HG02870 (cell line): ENCODE results near the gene CCDC87.

Experiments used
- ATAC-seq: cut with Tn5 transposase; IDR thresholded peaks from one replicate; pipeline ENCODE4 v1.9.1; 2021; ENCODE audit warnings: mild to moderate bottlenecking, moderate library complexity; ENCODE audit not compliant: unreplicated experiment

Gene CCDC87

DNA sequence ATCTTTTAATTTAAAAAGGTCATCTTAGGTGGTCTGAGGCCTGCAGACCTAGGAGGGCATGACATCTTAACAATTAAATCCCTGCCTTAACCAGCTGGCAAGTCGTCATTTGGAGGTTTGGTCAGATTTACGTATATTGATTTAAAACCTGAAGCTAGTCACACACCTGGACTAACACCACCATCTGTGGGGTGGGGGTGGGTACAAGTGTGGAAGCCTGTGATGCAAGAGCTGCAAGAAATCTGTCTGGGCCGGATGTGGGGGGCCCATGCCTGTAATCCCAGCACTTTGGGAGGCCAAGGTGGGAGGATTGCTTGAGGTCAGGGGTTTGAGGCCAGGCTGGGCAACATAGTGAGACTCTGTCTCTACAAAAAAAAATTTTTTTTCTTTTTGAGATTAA, 11.6 kb downstream of the CCDC87 start:
- no peak for ATAC-seq

DNA sequence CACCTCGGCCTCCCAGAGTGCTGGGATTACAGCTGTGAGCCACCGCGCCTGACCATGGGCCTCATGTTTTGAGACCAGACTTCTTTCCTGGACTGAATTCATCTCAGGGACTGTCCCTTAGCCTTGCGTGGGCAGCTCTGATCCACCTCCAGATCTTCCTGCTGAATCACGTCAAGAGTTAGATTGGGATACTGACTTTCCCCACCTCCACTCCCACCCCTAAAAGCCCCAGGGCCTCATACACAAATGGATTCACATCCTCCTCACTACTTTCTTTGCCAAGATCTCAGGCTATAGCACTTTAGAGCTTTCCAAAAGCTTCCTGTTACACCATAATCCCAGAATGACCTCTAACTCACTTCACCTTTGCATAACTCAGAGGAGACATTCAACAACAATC, 12.1 kb downstream of the CCDC87 start:
- no peak for ATAC-seq

DNA sequence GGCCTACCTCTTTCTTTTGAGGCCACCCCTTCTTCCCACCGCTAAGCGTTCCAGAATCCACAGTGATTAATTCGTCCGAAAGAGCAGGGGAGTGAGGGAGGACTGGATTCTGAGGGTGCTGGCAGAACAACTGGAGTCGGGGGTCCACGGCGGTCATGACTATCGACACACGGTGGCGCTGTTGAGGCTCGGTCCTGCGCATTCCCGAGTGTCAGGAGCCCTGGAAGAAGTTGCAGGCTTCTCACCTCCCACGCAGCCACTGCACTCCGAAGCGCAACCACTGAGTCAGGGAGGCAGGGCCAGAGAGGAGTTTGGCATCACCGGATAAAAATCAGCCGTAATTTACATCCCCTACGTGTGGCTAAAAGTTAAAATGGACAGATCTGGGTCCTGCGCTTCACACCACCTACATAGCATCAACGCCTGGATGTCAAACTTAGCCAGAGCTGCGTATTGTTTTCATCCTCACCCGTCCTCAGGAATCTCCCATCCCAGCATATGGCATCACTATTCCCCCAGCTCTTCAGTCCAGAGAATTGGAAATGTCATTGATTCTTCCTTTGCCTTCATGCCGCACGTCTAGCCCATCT, 13.8 kb downstream of the CCDC87 start:
- ATAC-seq: no peak

DNA sequence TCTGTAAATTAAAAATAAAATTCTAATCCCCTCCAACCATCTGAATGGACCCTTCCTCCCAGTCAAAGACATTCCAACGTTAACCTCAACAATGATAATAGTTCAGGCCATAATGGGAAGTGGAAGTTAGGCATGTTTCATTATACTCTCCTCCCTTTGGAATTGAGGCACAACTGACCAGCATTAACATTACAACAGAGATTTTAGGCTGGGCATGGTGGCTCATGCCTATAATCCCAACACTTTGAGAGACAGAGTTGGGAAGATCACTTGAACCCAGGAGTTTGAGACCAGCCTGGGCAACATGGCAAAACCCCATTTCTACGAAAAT, 22.0 kb downstream of the CCDC87 start:
- no peak for ATAC-seq

DNA sequence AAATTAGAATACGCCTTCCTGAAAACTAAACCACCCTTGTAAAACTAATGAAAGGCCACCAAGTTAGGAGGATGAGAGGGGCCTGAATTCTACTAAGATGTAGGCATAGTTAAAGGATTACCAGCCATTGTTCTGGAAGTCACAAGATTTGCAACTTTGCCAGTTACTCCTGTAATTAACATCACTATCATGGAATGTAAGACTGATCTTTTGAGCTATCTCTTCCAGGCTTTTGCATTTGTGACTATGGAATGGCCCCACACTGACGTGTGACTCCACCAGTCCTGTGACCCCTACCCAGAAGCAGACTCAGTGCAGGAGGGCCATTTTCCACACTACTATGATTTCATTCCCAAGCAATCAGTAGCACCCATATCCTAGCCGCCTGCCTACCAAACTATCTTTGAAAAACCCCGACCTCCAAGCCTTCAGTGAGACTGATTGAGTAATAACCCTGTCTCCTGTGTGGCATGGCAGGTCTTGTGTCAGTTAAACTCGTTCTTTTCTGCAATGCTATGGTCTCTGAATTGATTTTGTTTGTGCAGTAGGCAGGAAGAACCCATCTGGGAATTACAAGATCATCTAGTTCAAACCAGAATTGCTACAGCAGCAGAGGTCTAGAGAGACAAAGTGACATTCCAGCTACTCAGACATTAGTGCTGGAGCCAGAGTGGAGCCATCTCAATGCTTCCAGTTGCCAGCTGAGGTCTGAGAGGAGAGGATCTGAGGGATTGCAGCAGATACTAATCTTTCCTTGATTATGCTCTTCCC, 22.6 kb downstream of the CCDC87 start:
- no peak for ATAC-seq

DNA sequence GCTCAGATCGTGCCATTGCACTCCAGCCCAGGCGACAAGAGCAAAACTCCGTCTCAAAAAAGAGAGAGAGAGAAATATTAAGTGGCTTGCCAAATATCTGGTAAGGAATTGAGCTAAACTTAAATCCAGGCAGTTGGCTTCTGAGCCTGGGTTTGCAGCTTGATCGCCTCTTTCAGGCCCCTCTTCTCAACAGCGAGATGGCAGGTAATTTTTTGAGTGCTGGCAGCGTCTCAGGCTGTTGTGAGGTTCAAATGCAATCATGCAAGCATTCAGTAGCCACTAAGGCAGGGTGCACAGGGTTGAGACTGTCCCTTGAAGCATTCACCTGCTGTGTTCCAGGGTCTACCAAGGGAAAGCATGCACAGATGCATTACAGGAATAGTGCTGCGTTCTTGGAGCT, 23.8 kb downstream of the CCDC87 start:
- no peak for ATAC-seq

DNA sequence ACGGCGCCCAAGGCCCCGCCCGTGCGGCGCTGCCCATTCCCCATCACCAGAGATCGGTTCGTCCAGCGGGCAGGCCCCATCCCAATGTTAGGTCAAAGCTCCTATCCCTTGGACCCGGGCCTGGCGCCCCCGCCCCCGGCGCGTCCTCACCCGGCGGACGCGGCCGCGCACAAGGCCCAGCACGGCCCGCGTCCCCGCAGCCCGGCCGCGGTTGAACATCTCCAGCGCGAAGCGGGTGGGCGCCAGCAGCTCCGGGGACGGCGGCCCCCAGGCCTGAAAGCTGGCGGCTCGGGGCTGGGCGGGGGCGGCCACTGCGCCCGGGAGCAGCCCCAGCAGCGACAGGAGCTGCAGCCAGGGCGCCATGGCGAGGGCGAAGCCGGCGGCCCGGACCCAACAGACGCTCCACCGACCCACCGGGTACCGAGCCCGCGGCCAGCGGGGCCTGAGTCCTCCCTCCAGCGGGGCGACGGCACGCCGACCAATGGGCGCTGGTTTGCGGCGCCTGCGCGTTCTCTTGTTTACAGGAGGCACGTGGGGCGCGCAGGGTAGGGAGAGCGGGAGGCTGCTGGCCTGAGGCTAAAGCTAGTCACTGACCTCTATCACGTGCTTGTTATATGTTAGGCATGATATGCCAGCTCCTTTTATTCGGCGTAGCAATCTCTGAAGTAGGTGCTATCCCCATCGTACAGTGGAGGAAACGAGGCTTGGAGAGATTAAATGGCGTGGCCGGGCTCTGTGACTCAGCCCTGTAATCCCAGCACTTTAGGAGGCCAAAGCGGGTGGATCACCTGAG, 24.5 kb downstream of the CCDC87 start, which contains the start of gene CTSF:
Gene CTSF, minus strand, starts transcription at position 483 of the 793 bp plus-strand sequence. Its CDS starts 120 bp downstream, at position 363.
- no peak for ATAC-seq

DNA sequence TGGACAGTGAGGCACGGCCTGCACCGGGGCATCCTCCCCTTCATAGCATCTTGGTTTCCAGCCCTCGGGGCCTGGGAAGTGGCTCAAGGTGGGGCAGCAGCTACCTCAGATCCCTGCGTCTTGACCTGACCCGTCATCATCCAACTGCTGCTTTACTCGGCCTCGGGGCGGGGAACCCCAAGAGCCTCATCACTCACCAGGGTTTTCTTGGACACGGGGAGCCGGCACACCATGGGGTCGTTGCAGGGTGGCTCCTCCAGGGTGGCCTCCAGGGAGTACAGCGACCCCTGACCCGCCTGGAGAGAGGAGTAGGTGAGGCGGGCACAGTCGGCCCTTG, 25.1 kb downstream of the CCDC87 start:
- ATAC-seq: no peak

DNA sequence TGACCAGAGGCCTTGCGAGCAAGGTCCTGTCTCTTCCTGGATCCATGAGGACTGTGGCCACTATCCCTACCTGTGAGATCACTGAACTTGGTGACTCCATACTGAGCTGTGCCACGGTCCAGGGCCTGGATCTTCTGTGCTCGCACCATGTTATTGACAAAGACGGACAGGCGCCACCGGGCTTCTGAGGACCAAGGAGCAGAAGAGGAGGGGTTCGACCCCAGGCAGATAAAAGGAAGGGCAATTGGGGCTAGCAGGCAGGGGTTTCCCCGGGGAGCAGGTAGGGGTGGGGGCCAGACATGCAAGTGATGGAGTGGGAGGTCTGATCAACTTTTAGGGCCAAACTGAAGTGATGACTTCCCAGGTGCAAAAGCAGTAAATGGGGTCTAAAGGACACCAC, 26.6 kb downstream of the CCDC87 start:
- no peak for ATAC-seq

DNA sequence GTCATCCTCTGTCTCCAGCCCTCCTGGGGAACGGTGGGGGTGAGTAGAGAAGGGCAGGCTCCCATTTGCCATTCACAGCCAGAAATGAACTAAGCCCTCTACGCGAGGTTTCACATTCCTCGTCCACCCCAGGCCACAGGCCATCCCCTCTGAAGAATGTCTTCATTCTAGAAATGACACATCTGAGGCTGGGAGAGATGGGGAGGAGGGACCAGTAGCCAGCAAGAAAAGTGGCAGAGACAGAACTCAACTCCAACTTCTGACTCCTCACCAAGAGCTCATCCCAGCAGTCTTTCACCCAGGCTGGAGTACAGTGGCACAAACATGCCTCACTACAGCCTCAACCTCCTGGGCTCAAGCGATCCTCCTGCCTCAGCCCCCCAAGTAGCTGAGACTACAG, 27.9 kb downstream of the CCDC87 start:
- no peak for ATAC-seq

DNA sequence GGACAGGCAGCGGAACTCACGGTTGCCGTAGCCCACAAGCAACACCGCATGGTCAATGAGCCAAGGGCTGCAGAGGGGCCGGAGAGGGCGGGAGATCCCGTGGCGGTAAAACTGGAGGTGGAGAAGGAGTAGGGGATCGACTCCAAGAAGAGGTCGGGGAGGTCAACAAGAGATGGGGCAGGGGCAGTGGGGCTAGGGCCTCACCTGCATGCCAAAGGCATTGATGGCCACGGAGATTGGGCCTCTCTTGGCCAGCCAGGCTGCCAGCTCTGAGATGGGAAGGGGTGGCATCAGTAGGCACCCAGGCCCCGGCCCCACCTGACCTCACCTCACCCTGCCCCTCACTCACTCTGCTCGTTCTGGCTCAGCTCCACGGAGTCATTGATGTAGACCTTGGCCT, 28.3 kb downstream of the CCDC87 start:
- ATAC-seq: no peak

DNA sequence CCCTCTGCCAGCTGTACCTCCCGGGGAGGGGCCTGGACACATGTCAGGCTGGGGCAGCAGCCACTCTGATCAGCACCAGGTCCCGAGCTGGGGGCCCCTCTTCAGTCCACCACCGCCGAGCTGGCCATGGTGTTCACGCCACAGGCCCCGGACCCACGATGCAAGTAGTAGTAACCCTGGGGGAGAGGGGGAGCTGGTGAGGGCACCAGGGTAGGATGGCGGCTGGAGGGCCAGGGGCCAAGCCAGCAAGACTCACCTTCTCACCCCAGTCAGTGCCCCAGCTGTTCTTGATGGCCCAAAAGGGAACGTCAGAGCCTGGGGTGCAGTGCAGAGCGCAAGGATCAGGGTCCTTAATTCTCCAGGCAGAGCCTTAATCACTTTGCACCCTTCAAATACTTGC, 29.0 kb downstream of the CCDC87 start:
- ATAC-seq: no peak

DNA sequence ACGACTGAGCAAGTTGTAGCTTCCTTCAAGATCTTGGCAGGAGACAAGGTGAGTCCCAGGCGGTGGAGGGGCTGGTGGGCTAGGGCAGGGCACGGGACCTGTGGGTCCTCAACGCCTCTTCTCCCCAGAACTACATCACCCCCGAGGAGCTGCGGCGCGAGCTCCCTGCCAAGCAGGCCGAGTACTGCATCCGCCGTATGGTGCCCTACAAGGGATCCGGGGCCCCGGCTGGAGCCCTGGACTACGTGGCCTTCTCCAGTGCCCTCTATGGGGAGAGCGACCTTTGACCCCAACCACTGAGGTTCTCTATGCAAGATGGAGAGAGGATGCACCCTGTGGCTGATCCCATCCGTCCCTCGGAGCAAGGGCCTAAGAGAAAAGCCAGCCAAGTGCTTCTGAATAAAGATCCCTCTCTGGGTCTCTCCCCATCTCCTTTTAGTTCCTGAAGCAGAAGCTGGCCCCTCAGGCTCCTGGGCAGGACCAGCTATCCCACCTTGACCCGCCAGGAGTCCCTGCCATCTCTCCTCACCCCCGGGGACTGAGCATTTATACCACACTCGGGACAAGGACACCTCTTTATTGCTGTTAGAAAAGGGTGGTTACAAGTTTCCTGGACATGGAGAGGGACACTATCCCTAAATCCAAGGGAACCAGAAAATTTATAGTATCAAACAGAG, 29.8 kb downstream of the CCDC87 start:
- ATAC-seq: no peak

DNA sequence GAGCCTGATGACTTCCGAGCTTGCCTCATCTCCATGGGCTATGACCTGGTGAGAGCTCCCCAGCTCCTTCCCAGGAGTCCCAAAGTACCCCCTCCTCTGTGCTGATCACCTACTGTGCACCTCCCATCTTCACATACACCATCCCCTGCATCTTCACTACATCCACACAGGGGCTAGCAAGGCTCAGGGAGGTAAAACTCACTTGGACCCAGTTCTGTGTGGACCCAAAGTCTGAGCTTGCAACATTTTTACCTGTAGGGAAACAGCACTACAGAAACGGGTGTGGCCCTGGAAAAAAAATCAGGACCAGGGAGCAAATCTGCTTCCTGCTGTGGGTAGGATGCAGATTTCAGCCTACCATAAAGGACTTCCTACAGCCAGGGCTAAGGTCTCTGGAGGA, 30.6 kb downstream of the CCDC87 start:
- ATAC-seq: no peak

DNA sequence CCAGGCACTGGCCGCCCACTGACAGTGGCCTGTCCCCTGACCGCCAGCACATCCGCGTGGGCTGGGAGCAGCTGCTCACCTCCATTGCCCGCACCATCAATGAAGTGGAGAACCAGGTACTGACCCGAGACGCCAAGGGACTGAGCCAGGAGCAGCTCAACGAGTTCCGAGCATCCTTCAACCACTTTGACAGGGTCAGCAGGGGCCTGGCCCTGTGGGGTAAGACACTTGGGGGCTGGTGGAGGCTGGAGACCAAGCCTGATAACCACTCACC, 31.0 kb downstream of the CCDC87 start:
- ATAC-seq: no peak

DNA sequence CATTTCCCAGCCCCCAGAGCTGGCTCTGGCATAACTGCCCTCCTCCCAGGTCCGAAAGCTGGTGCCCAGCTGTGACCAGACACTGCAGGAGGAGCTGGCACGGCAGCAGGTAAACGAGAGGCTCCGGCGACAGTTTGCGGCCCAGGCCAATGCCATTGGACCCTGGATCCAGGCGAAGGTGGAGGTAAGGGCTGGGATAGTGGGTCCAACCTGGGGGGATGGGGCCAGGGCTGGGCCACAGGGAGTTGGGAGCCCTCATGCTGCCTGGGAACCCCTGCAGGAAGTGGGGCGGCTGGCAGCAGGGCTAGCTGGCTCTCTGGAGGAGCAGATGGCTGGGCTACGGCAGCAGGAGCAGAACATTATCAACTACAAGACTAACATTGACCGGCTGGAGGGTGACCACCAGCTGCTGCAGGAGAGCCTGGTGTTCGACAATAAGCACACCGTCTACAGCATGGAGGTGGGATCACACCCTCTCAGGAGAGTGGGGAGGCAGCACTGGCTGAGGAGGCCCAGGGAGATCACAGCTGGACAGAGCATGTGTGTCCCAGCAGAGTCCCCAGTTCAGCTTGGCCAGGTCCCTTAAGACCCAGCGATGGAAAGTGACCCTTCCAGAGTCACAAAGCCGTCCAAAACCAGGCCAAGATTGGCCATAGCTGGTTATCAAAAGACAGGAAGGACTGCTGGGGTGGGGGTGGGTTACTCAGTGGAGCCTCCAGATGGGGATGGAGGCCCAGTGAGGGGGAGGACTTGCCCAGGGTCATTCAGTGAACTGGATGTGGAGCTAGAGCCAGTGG, 31.5 kb downstream of the CCDC87 start:
- no peak for ATAC-seq

DNA sequence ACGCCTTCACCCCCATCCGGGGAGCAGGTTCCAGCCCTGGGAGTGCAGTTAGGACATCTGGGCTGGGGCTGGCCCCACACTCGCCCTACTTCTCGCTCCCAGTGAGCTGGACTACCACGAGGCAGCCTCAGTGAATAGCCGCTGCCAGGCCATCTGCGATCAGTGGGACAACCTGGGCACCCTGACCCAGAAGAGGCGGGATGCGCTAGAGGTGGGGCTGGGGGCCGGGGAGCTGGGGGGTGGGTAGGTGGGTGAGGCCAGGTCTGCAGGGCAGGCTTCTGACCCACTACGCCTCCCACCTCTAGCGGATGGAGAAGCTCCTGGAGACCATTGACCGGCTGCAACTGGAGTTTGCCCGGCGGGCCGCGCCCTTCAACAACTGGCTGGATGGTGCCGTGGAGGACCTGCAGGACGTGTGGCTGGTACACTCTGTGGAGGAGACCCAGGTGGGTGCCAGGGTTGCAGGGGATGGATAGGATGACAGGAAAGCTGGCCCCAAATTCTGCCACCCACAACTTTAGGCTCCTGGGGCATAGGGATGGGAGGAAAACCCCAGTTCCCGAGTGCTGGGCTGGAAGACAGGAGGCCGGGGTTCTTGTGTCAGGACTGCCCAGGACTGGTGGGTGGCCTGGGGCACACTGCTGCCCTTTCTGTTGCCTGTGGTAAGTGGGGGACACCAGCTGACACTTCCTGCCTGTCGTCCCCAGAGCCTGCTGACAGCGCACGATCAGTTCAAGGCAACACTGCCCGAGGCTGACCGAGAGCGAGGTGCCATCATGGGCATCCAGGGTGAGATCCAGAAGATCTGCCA, 32.8 kb downstream of the CCDC87 start:
- ATAC-seq: no peak

DNA sequence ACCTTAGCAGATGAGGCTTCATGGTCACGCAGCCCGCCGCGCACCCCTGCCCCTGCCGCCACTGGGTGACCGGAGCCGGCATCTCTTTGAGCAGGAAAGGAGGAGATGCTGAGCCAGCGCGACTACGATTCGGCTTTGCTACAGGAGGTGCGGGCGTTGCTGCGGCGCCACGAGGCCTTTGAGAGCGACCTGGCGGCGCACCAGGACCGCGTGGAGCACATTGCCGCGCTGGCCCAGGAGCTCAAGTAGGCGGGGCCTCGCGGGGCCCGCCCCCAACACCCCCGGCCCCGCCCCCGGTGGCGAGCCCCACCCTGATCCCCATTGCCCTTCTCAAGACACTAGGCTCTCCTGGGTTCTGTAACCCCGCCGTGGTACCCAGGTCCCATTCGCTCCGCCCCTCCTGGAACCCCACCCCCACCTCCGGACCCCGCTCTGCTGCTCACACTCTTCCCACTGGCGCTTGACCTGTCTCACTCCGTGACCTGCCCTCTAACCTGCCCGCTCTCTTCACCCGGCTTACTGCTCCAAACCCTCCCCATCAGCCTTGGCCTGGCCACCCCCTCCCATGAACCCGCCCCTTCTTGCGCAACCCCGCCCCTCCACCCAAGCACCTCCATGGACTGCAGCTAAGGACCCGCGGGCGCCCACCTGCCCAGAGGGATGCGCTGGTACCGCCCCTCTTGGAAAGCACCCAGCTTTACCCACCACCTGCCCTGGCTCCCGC, 33.6 kb downstream of the CCDC87 start:
- ATAC-seq: no peak

DNA sequence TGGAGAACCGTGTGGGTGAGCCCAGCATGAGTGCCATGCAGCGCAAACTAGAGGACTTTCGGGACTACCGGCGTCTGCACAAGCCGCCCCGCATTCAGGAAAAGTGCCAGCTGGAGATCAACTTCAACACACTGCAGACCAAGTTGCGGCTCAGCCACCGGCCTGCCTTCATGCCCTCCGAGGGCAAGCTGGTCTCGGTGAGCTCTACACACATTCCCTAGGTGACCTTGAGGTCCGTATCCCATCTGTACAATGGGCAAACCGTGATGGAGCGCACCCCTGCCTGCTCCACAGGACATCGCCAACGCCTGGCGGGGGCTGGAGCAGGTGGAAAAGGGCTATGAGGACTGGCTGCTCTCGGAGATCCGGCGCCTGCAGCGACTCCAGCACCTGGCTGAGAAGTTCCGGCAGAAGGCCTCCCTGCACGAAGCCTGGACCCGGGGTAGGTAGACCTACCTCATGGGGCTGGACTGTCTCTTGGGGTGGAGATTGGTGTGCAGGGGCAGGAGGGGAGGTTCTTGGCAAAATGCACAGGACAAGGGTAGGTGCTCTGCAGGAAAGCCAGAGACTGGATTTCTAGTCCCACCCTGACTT, 35.0 kb downstream of the CCDC87 start:
- no peak for ATAC-seq
